HCT116 (cell line): ENCODE data around the gene SYNE1. TPM values are rescaled to one million over a fixed set of nuclear protein-coding genes. Genes with fewer than 3 reads are reported as not detected.

Source experiments
- ATAC-seq: fragments of 200-7000 bp; cut with Tn5 transposase; 2 replicates; pipeline ENCODE4 v1.9.1; 2020; ENCODE audit warnings: mild to moderate bottlenecking, moderate library complexity
- BruUV-seq: library from RNA; stranded (reverse); fragments of 400-500 nt; replicated peaks from 2 replicates; lab custom pipeline; 2021; lab: Mats Ljungman, UMichigan
- CTCF ChIA-PET: fragments of 300-600 bp; sonication (Branson Sonifier 250); formaldehyde crosslinking; loops from one replicate; lab custom pipeline; 2021; ENCODE audit warnings: antibody characterized with exemption; lab: Charles Lee
- POLR2A ChIA-PET: fragments of 300-600, 350-600 bp; sonication (Branson Sonifier 250); formaldehyde crosslinking; loops from one replicate; lab custom pipeline; 2021; ENCODE audit warnings: antibody characterized with exemption; lab: Charles Lee
- RAD21 ChIA-PET, 2 experiments: fragments of 300-600 bp; sonication (Branson Sonifier 250); formaldehyde crosslinking; loops; one replicate each; lab custom pipeline; 2023; ENCODE audit warnings: low total read pairs in 2 of 2; ENCODE audit not compliant: uncharacterized antibody in 2 of 2, unreplicated experiment in 2 of 2, low non-redundant PET in 1 of 2; lab: Charles Lee
- DNase-seq: peaks from one replicate; pipeline ENCODE4 v3.0.0-alpha.2; 2010; ENCODE audit warnings: low read depth, low spot score
- H2AFZ ChIP-seq: fragments of 200-600 bp; shearing (Covaris generic), sonication (generic); 2 replicates; pipeline ENCODE4 v1.6.1; 2017; ENCODE audit warnings: low read depth, mixed run types, mixed read lengths, antibody characterized with exemption, low read length; ENCODE audit not compliant: poor library complexity, severe bottlenecking
- H3K27ac ChIP-seq: 2 replicates; pipeline ENCODE4 v1.5.1; 2012; ENCODE audit warnings: low read depth, low read length
- H3K27me3 ChIP-seq: fragments of 200-600 bp; sonication (generic); 2 replicates; pipeline ENCODE4 v1.6.1; 2016; ENCODE audit warnings: mixed run types, low read length, mixed read lengths; ENCODE audit not compliant: insufficient read depth
- H3K36me3 ChIP-seq, 2 experiments: fragments of 200-500 bp in 1 of 2; fragments of 200-600 bp in 1 of 2; sonication (Bioruptor generic) in 1 of 2; sonication (generic) in 1 of 2; 2 replicates each; pipeline versions ENCODE4 v1.5.1 to v1.6.1; 2014 to 2016; ENCODE audit warnings: low read length in 2 of 2, inconsistent platforms in 1 of 2, mixed read lengths in 1 of 2, mixed run types in 1 of 2; ENCODE audit not compliant: insufficient read depth in 2 of 2, control insufficient read depth in 1 of 2
- H3K4me1 ChIP-seq, 2 experiments: fragments of 200-600 bp in 1 of 2; sonication (generic) in 1 of 2; 2 replicates each; pipeline versions ENCODE4 v1.5.1 to v1.6.1; 2012 to 2017; ENCODE audit warnings: low read length in 2 of 2, inconsistent platforms in 1 of 2, mild to moderate bottlenecking in 1 of 2, mixed read lengths in 1 of 2, mixed run types in 1 of 2, moderate library complexity in 1 of 2; ENCODE audit not compliant: insufficient read depth in 2 of 2, control insufficient read depth in 1 of 2
- H3K4me2 ChIP-seq: fragments of 200-600 bp; sonication (generic); 2 replicates; pipeline ENCODE4 v1.6.1; 2017; ENCODE audit warnings: mixed run types, low read length, mixed read lengths
- H3K4me3 ChIP-seq, 2 experiments: fragments of 200-600 bp in 1 of 2; sonication (generic) in 1 of 2; replicated peaks in 1 of 2; 2 replicates each; pipeline ENCODE4 v1.5.1; 2011 to 2016; ENCODE audit warnings: low read length in 2 of 2, control low read depth in 1 of 2, low read depth in 1 of 2, mild to moderate bottlenecking in 1 of 2, mixed read lengths in 1 of 2, mixed run types in 1 of 2
- H3K79me2 ChIP-seq: fragments of 200-600 bp; sonication (generic); 2 replicates; pipeline ENCODE4 v1.6.1; 2017; ENCODE audit warnings: mild to moderate bottlenecking, mixed run types, low read length, moderate library complexity, mixed read lengths; ENCODE audit not compliant: insufficient read depth
- H3K9ac ChIP-seq: fragments of 200-600 bp; sonication (generic); 2 replicates; pipeline ENCODE4 v1.6.1; 2016; ENCODE audit warnings: low read length, mixed read lengths
- H3K9me2 ChIP-seq: fragments of 200-600 bp; sonication (generic), shearing (Covaris generic); 2 replicates; pipeline ENCODE4 v1.6.1; 2017; ENCODE audit warnings: mixed run types, mild to moderate bottlenecking, moderate library complexity; ENCODE audit not compliant: insufficient read depth
- H3K9me3 ChIP-seq, 2 experiments: fragments of 200-500 bp in 1 of 2; fragments of 200-600 bp in 1 of 2; sonication (Bioruptor generic) in 1 of 2; sonication (generic) in 1 of 2; 2 replicates each; pipeline ENCODE4 v1.6.1; 2014 to 2017; ENCODE audit warnings: low read length in 2 of 2, mixed read lengths in 2 of 2, inconsistent platforms in 1 of 2, low read depth in 1 of 2, mild to moderate bottlenecking in 1 of 2, mixed run types in 1 of 2, moderate library complexity in 1 of 2; ENCODE audit not compliant: control insufficient read depth in 1 of 2, insufficient read depth in 1 of 2
- H4K20me1 ChIP-seq: fragments of 200-600 bp; sonication (generic), shearing (Covaris generic); 2 replicates; pipeline ENCODE4 v1.6.1; 2017; ENCODE audit warnings: mixed run types, mild to moderate bottlenecking, moderate library complexity; ENCODE audit not compliant: insufficient read depth
- CBX3 ChIP-seq: IDR thresholded peaks from 2 replicates; pipeline ENCODE4 v1.6.1; 2012; ENCODE audit warnings: low read depth
- CEBPB ChIP-seq: IDR thresholded peaks from 2 replicates; pipeline ENCODE4 v1.6.1; 2012; ENCODE audit warnings: low read depth
- EGR1 ChIP-seq: IDR thresholded peaks from 2 replicates; pipeline ENCODE4 v1.6.1; 2012; ENCODE audit warnings: low read depth
- ELF1 ChIP-seq: IDR thresholded peaks from 2 replicates; pipeline ENCODE4 v1.6.1; 2012; ENCODE audit warnings: low read depth, borderline replicate concordance
- EZH2 ChIP-seq: fragments of 200-600 bp; sonication (generic); IDR thresholded peaks from 2 replicates; pipeline ENCODE4 v1.6.1; 2017; ENCODE audit warnings: antibody characterized with exemption, mixed run types
- EZH2phosphoT487 ChIP-seq: fragments of 200-600 bp; IDR thresholded peaks from 2 replicates; pipeline ENCODE4 v1.6.1; 2018; ENCODE audit warnings: antibody characterized with exemption, borderline replicate concordance
- JUND ChIP-seq: IDR thresholded peaks from 2 replicates; pipeline ENCODE4 v1.6.1; 2012
- POLR2A ChIP-seq: IDR thresholded peaks from 2 replicates; pipeline ENCODE4 v1.7.0; 2011; ENCODE audit warnings: borderline replicate concordance; ENCODE audit not compliant: insufficient read depth, insufficient read length; ENCODE audit errors: extremely low read depth
- RAD21 ChIP-seq: IDR thresholded peaks from 2 replicates; pipeline ENCODE4 v1.6.1; 2012; ENCODE audit warnings: low read depth, mild to moderate bottlenecking
- REST ChIP-seq: IDR thresholded peaks from 2 replicates; pipeline ENCODE4 v1.6.1; 2012; ENCODE audit warnings: low read depth
- SIN3A ChIP-seq: IDR thresholded peaks from 2 replicates; pipeline ENCODE4 v1.6.1; 2012; ENCODE audit warnings: low read depth
- ZBTB33 ChIP-seq: IDR thresholded peaks from 2 replicates; pipeline ENCODE4 v1.6.1; 2011; ENCODE audit warnings: mild to moderate bottlenecking, low read length, moderate library complexity; ENCODE audit not compliant: insufficient replicate concordance; ENCODE audit errors: extremely low read depth
- ZNF274 ChIP-seq: fragments of 200-500 bp; sonication (Bioruptor generic); IDR thresholded peaks from 2 replicates; pipeline ENCODE4 v1.6.1; 2014; ENCODE audit warnings: mild to moderate bottlenecking, low read depth, low read length, inconsistent platforms
- intact Hi-C: fragments of 100-400 bp; cut with micrococcal nuclease; formaldehyde crosslinking; loops from 2 replicates; pipeline ENCODE4 v1.10.0; 2022
- total RNA-seq: library from RNA; stranded (reverse); gene quantifications from one replicate; pipeline ENCODE4 v1.2.1, GENCODE V29; 2021; ENCODE audit not compliant: unreplicated experiment
- TF ChIP-seq, protein P1 (sequence below), 3 experiments: fragments of 200-600 bp in 1 of 3; sonication (generic) in 1 of 3; IDR thresholded peaks in 2 of 3; conservative IDR thresholded peaks in 1 of 3; 2 replicates each; pipeline ENCODE4 v1.5.1; 2012 to 2017; ENCODE audit warnings: low read depth in 2 of 3, low read length in 2 of 3, antibody characterized with exemption in 1 of 3, borderline replicate concordance in 1 of 3, control low read depth in 1 of 3, mild to moderate bottlenecking in 1 of 3, mixed read lengths in 1 of 3, mixed run types in 1 of 3, moderate library complexity in 1 of 3; ENCODE audit not compliant: insufficient read depth in 1 of 3
- TF ChIP-seq, protein P2 (sequence below): IDR thresholded peaks from 2 replicates; pipeline ENCODE4 v1.6.1; 2012

SYNE1 gene
- total RNA-seq, 1 experiment from 2014 or later: 5.4 TPM

DNA sequence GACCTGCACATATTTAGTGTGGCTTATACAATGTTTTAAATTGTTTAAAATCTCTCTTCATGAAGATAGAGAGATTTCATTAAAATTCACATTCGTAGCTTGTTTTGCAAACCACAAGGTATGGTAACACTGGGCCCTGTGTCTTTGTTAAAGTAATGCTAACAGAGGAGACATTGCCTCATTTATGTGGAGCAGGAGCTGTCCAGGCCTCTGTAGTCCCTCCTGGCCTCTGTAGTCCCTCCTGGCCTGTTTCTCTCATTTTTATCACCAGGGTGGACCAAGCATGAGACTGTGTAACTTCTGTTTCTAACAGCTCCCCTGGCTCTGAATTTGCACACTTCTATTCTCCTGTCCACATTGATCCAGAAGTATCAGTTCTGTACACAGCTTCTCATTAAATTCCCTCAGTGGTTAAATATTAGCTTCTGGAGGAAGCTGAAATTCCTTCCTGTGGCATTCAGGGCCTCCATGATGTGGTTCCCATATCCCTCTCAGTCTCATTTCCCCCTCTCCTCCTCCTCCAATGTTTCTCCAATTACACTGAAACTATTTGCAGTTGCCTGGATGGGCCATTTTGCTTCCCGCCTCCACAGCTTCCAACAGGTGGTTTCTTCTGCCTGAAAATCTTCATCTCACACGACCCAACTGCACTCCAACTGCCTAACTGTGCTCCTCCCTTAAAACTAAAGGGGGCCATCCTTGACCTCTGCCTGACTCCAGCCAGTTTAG lies 340.4 kb downstream of the SYNE1 start:
- BruUV-seq: no TSS peak
- ChIA-PET RAD21 (no interaction called here), CTCF (no interaction called here), POLR2A (no interaction called here)
- DNase-seq (no peak), ATAC-seq (no peak)
- Histone ChIP-seq H3K27ac (no peak overlapping the region), H3K36me3 (no peaks in the 10 kb centered on the region), H3K4me2 (no peak overlapping the region), H3K4me1 (peaks cover 0 to 6% of the 10 kb centered on the region in 2 experiments; a peak in 1 of 4 replicates), H3K79me2 (no peaks in the 10 kb centered on the region), H4K20me1 (no peaks in the 10 kb centered on the region), H3K27me3 (no peaks in the 10 kb centered on the region), H3K9me3 (no peaks in the 10 kb centered on the region), H3K4me3 (no peak overlapping the region), H3K9ac (no peak overlapping the region), H2AFZ (no peak overlapping the region), H3K9me2 (no peaks in the 10 kb centered on the region)
- TF ChIP-seq JUND (no peak), EGR1 (no peak), REST (no peak), ELF1 (no peak), ZNF274 (no peak), EZH2phosphoT487 (no peak), EZH2 (no peak), SIN3A (no peak), CEBPB (no peak), RAD21 (no peak), POLR2A (no peak), ZBTB33 (no peak), CBX3 (no peak)
- TF ChIP-seq, protein P1, sequence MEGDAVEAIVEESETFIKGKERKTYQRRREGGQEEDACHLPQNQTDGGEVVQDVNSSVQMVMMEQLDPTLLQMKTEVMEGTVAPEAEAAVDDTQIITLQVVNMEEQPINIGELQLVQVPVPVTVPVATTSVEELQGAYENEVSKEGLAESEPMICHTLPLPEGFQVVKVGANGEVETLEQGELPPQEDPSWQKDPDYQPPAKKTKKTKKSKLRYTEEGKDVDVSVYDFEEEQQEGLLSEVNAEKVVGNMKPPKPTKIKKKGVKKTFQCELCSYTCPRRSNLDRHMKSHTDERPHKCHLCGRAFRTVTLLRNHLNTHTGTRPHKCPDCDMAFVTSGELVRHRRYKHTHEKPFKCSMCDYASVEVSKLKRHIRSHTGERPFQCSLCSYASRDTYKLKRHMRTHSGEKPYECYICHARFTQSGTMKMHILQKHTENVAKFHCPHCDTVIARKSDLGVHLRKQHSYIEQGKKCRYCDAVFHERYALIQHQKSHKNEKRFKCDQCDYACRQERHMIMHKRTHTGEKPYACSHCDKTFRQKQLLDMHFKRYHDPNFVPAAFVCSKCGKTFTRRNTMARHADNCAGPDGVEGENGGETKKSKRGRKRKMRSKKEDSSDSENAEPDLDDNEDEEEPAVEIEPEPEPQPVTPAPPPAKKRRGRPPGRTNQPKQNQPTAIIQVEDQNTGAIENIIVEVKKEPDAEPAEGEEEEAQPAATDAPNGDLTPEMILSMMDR (IDR thresholded peaks at IDR 0.05 in 2 of 3, conservative IDR thresholded peaks at IDR 0.05 in 1 of 3; ENCODE audit: borderline replicate concordance in 1 of 3, insufficient read depth in 1 of 3, low read depth in 2 of 3, low read length in 2 of 3): no peak
- TF ChIP-seq, protein P2, sequence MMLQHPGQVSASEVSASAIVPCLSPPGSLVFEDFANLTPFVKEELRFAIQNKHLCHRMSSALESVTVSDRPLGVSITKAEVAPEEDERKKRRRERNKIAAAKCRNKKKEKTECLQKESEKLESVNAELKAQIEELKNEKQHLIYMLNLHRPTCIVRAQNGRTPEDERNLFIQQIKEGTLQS: no peak
- intact Hi-C loops: no loop called here
